ENCODE results near the gene HIVEP3. TPM values are rescaled to one million over a fixed set of nuclear protein-coding genes. Genes with fewer than 3 reads are reported as not detected.

HIVEP3 gene
- total and polyA plus RNA-seq, 2 of the 13 experiments (the other 11 are each of a cell fraction or from before 2014, with no cell fraction given), result 0.05 TPM; not detected in 1

DNA sequence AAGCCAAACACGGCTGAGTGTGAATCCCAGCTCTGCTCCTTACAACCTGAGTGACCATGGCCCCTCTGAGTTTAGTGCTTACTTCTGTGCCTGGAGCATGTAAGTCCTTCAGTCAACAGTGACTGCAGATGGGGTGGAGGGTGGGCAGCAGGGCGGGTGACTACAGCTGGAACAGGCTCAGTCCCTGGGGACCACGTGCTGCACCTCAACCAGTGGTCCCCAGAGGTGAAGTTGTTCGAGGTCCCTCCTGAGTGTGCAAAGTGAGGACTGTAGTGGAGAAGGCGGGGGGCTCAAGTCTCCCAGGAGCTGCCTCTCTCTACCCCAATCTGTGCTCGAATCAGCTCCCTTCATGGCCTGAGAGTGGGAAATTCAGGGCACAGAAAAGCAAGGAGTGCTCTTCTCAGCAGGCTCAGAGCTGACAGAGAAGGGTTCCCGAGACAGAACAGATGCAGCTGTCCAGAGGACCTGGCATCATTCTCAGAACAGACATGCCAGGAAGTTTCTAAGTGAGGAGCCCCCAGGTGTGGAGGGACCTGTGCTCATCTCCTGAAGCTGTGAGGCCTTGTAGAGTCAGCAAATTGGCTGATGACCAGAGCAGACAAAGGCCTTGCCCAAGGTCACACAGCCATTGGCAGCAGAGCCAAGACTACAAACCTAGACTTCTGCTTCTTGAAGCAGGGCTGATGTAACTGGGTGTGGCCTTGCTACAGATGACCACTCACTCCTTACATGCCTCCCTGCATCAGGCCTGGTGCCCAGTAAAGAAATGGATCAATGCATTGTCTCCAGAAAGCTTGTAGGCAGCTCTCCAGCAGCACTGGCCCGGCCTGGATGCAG, 372.5 kb downstream of the HIVEP3 start:
- Histone ChIP-seq H3K4me2 (ENCODE audit: low read depth, low read length) (no peak overlapping the region), H3K79me2 (ENCODE audit: insufficient read depth, low read length) (no peaks in the 10 kb centered on the region), H4K20me1 (ENCODE audit: insufficient read depth, low read length) (no peaks in the 10 kb centered on the region), H2AFZ (ENCODE audit: low read length) (no peak overlapping the region), H3K36me3 (replicated peaks in 1 of 2; ENCODE audit: control insufficient read depth in 1 of 2, insufficient read depth in 2 of 2, low read length in 2 of 2) (no peaks in the 10 kb centered on the region), H3K27me3 (ENCODE audit: control insufficient read depth in 1 of 2, insufficient read depth in 2 of 2, low read length in 2 of 2) (no peaks in the 10 kb centered on the region), H3K9me3 (ENCODE audit: low read length) (peaks cover 8% of the 10 kb centered on the region), H3K27ac (ENCODE audit: extremely low read length, insufficient read depth, low read length) (no peak overlapping the region), H3K9ac (ENCODE audit: insufficient read depth, low read depth, low read length) (no peak overlapping the region), H3K4me3 (replicated peaks in 1 of 3; ENCODE audit: insufficient read depth in 1 of 3, low read depth in 2 of 3, low read length in 3 of 3) (no peak overlapping the region), H3K4me1 (ENCODE audit: insufficient read depth, low read length) (no peaks in the 10 kb centered on the region)
- intact Hi-C loops (cut with micrococcal nuclease; ENCODE audit: unreplicated experiment), result no loop called here
- FAIRE-seq, result no peak
- no TSS peak for BruUV-seq (replicated peaks)
- ChIA-PET POLR2A (no interaction called here), CTCF (ENCODE audit: low intra/inter-chr PET ratio, low total read pairs) (no interaction called here)
- no peak for ATAC-seq
- TF ChIP-seq ZNF550 (CRISPR knock-in tag; IDR thresholded peaks at IDR 0.05; ENCODE audit: borderline replicate concordance) (no peak), RARA (CRISPR knock-in tag; IDR thresholded peaks at IDR 0.05) (no peak), CCDC6 (CRISPR knock-in tag; IDR thresholded peaks at IDR 0.05) (no peak), ZNF572 (CRISPR knock-in tag; IDR thresholded peaks at IDR 0.05) (no peak), ZSCAN20 (CRISPR knock-in tag; IDR thresholded peaks at IDR 0.05; ENCODE audit: borderline replicate concordance) (no peak), HNRNPH1 (optimal IDR thresholded peaks at IDR 0.05; ENCODE audit: low read depth, low read length) (no peak), MTF2 (CRISPR knock-in tag; IDR thresholded peaks at IDR 0.05; ENCODE audit: borderline replicate concordance) (no peak), GLI4 (CRISPR knock-in tag; IDR thresholded peaks at IDR 0.05; ENCODE audit: borderline replicate concordance) (no peak), SYNCRIP (IDR thresholded peaks at IDR 0.05; ENCODE audit: insufficient read depth, low read depth, low read length) (no peak), ZNF703 (CRISPR knock-in tag; IDR thresholded peaks at IDR 0.05; ENCODE audit: borderline replicate concordance) (no peak), SSRP1 (CRISPR knock-in tag; IDR thresholded peaks at IDR 0.05) (no peak), MEIS2 (CRISPR knock-in tag; IDR thresholded peaks at IDR 0.05) (no peak), PLRG1 (conservative IDR thresholded peaks at IDR 0.05) (no peak), ZNF430 (CRISPR knock-in tag; IDR thresholded peaks at IDR 0.05) (no peak)
- no peak for DNase-seq (ENCODE audit: low spot score)
- in situ Hi-C loops (cut with HindIII; ENCODE audit: extremely low pct_ligation_motif_present, low pct_unique_long_range_greater_than_20kb), result no loop called here
- 2% methylated on average over 5 of the region's 8 CpGs for WGBS (ENCODE audit: low lambda C conversion rate)

Data from HepG2 (cell line).